ENCODE measurements around the gene PRICKLE4.
A peak's percentile ranks its signal among the peaks of the same experiment; 100 is the strongest.

Gene PRICKLE4

GRCh38 chr6:41780551-41781365, at the start of gene PRICKLE4:
TSS of gene PRICKLE4 (plus strand) at chr6:41780782. CDS start at chr6:41783474, 2,692 bp downstream.
- peak; percentile 46 for DNase-seq

GRCh38 chr6:41731561-41732086, 49.0 kb upstream of the PRICKLE4 start:
- no peak for DNase-seq

GRCh38 chr6:41732149-41732548, 48.4 kb upstream of the PRICKLE4 start:
- DNase-seq = no peak

DNA sequence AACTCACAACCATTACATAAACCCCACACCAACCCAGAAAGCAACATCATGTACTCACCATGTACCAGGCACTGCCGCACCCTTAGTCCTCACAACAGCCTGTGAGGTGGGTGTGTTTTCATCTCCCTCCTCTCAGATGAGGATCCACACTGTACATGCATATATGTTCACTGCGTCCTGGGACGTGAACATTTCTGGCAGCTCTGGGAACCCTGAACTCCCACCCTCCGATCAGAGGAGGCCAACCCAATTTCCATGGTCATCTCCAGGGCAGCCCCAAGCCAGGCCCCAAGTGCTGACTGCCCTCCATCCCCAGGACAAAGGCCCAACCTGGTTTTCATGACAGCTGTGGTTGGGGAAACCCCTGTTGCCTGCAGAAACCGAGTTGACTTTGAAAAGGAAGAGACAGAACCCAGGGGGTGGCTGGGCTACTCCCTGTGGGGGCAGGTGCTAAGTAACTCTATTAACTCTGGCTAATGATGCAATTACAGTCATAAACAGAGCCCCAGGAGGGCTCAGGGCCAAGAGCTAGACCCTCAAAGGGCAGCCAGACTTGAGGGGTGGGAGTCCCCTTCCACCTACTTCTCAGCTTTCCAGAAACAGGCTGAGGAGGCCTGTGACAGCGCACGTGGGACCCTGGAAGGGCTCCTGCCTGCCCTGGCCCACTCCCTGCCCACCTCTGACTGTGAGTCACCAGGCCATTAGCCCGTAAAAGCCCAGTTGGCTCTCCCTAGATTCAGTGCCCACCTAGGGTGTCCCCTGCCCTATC, 47.8 kb upstream of the PRICKLE4 start:
- DNase-seq = peak; percentile 97

DNA sequence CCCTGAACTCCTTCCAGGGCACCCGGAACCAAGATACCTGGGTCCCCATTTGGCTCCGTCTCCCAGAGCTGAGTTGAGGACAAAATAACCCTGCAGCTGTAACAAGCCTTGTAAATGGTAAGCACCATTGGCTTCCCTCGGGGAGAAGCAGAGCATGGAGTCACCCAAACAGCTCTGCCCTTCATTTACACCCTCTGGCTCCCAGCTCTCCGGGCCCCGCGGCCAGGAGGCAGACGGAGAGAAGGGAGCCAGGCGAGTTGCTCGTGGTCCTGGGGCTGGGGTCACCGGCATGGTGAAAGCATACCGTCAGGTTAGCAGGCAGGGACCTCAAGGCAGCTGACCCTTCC, 47.2 kb upstream of the PRICKLE4 start:
- no peak for DNase-seq

- peak; percentile 97 for DNase-seq
These were observed 46.6 kb upstream of the PRICKLE4 start for GRCh38 chr6:41733707-41734665.

DNA sequence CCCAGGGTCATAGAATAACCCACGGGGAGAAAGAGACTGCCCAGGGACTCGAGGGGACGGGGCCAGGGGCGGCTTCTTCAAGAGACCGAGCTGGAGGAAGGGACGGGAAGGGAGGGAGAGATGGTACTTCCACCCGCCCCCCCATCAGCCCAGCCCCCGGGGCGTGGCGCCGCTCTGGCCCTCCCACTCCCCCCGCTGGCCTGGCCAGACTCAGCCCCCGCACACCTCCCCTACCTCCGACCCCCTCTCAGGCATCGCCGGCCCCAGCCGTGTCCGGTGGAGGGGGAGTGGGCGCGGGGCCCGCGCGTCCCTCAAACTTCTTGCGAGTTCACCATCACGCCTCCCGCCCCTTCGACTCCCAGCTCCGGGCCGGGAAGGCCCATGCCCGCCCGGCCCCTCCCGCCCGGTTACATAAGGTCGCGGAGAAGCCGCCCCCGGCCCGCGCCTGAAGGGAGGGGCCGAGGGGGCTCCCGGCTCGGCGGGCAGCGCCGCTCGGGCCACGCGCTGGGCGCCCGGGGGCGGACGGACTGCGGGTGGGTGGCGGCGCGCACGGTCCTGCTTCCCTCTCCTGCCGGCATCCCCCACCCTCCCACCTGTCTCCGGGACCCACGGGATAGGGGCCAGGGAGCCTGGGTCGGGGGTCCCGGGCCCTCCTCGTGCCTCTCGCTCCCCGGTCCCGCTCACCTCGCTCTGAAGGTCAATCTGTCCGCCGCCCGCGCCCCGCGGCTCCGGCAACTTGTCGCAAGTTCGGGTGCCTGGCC, 45.7 kb upstream of the PRICKLE4 start:
- peak; percentile 95 for DNase-seq

DNA sequence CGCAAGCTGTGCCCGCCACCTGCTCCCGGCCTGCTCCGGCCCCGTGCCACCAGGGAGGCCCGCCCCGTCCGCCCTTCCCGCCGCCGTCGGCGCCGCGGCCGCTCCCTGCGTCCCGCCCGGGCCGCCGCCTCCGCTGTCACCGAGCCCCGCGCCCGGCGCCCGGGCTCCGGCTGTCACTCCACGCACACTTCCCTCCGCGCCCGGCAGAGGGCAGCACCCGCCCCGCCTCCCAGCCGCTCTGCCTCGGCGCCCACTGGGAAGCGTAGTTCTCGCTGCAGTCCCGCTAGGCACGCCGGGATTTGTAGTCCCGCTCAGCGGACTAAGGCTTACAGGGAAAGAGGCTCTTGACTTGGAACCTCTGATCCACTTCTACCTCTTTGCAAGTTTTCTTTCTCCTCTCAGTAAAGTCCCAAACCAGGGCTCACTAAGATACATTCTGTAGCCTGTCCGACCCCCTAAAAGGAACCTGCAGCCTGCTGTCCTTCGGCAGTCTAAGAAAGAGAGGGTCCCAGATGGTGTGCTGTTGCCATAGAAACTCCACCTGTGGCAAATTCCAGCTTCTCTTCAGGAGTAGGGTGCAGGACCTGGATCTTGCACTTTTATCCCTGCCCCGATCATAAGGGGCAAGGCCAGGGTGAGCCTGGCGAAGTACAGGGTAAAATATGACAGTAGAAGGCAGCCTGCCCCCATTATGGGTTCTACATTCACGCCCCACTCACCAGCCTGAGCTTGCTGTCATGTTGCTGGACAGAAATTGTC, 45.0 kb upstream of the PRICKLE4 start, which contains the start of gene TFEB:
TFEB (minus strand) TSS at position 182 of the 759 bp plus-strand sequence. CDS start 44,395 bp downstream, outside the sequence.
- DNase-seq = peak; percentile 94

DNA sequence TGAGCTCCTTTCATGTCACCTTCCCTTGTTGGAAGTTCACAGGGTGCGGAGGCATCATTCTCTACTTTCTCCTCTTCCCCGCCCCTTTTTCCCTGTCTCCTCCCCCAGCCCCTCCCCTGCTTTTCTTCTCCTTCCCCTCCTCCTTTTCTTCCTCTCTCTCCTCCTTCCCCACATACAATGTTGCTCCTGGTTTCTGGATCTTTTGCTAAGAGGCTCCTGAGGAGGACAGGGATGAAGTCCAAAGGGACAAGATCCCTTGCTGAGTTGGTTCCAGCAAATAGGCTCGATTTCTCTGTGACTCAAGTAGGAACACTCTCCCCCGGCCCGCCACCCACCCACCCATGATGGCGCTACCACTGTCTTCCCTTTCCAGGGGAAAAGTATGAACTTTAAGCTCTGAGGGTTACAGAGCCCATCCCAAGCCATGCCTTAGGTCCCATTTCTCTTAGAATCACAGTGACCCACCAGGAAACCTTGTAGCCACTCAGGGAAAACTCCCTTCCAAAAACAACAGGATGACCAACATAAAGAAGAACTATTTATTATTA, 44.3 kb upstream of the PRICKLE4 start:
- DNase-seq = peak; percentile 47

- DNase-seq = no peak
These were observed 43.6 kb upstream of the PRICKLE4 start for GRCh38 chr6:41736800-41737555.

- DNase-seq = no peak
These were observed 42.9 kb upstream of the PRICKLE4 start for GRCh38 chr6:41737591-41738130.

DNA sequence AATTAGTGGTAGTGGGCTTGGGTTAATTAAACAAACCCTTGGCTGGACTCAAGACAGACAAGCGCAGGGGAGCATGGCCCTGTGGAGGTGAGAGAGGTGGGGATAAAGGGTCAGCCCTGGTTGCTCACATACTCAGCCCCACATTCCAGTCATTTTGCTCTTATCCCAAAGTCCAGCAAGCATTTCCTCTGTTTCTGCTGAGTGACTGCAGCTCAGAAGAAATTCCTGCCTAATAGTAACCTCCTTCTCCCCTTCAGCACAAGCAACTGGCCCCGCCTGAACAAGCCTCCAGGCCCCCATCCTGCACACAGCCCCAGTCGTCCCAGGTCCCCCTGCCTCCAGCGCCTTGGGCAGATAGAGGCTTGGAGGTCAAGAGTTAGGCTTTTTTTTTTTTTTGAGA, 41.5 kb upstream of the PRICKLE4 start:
- DNase-seq = no peak

DNA sequence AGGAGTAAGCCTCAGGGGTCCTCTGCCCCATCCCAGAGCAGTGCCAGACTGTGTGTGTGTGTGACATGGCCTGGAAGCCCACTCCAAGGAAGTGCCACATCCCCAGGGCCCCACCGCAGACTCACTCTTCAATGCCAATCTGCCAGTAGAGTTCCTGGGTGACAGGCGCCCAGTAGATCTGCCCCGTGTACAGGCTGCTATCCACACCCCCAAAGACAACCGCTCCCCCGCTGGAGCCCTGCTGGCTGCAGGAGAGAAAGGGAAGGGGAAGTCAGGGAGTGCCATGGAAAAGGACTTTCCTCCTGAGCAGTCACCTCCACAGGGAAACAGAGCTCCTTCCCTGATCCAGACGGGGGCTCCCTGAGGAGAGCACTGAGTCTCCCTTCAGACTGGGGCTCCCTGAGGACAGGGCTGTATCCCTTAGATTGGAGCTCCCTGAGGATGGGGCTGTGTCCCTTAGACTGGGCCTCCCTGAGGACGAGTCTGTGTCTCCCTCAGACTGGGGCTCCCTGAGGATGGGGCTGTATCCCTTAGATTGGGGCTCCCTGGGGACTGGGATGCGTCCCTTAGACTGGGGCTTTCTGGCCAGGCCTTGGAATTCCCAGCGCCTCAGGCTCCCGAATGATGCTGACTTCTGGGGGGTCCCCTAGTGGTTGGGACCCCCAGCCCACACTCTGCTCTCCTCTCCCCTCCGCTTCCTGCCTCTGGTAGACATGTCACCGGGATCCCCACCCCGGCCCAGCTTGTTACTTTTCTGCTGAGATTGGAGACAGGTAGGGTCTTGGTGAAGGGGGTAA, 40.0 kb upstream of the PRICKLE4 start:
- DNase-seq = no peak

DNA sequence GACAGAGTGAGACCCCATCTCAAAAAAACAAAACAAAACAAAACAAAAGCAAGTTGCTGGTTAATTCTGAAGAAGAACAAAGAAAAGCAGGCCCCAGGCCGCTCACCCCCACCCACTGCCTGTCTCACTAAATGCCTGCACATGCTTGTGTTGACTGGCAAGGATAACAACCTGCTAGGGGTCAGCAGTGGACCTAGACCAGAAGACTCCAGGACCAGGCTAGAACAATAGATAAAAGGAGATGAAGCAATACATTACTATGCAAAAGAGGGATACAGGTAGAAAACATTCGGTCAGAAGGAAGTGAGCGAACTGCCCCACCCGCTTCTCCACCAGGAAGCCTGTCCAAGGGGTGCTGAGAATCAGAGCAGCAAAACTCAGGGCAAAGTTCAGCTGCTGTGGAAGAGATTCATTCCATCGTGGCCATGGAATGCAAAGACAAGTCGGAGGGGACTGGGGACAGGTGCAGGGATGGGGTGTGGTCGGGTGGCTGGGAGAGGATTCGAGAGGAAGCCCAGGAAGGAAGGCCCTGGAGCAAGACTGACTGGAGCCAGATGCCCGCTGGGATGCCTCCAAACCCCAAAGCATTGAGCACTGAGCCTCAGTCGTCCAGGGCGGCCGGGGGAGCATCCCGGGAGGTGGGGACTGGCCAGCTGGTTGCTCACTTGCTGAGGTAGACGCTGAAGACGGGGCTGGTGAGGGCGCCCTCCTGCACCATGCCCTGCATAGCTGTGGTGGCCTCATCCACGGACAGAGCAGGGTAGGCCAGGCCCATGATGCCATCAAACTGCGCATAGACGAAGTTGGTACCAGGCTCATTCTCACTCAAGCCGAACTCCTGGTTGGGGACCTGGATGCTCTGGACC, 38.7 kb upstream of the PRICKLE4 start:
- DNase-seq = no peak

DNA sequence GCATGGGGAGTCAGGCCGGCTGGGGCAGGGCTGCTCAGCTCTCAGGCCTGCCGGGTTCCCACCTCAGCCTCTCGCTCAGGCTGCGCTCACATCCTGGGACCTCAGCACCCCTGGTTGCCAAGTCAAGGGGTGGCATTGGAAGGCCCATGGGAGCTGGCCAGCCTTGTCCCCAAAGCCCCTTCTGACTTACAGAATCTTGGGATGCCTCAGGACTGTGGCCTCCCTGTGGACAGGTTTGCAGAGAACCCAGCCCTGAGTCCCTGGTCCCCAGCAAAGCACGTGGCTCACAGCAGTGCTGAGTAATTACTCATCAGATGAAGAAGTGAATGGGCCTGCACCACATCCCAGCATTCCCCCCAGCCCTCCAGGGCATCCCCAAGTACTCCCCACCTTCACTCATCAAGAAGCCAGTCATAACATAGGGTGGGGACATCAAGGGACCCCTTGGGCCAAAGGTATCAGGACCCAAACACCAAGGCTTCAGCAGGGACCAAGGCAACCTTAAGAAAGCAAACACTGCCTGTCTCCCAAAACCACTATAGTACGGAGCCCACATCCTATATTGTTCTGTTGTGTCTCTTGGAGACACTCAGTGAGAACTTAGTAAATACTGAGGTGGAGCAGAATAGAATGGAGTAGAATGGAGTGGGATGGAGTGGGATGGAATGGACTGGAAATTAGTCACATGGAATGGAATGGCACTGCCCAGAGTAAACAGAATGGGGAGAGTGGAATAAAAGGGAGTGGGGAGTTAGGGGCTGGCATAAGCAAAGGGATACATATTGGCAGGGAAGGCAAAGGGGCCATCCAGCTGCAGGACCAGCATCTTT, 37.0 kb upstream of the PRICKLE4 start:
- no peak for DNase-seq

DNA sequence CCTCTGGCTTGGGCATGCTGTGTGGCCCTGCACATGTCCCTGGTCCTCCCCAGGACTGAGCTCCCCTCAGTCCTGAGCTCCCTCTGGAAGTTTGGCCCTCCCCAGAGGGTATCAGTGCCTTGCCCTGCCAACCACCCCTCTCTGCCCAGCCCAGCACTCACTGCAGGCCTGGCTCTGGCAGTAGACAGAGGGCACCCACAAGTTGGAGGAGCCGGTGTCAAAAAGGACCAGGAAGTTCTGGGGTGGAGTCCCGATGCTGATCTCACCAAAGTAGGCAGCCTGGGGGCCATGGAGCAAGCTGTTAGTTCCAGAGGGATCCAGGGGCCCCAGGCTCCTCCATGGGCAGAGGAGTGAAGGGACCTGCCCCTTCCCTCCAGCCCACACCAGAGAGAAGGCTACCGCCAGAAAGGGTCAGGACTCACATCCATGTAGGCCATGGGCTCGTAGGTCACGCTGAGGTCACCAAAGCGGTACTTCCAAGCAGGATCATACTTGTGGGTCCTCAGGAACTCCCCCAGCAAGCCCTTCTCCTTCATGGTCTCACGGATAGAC, 36.3 kb upstream of the PRICKLE4 start:
- DNase-seq = no peak

DNA sequence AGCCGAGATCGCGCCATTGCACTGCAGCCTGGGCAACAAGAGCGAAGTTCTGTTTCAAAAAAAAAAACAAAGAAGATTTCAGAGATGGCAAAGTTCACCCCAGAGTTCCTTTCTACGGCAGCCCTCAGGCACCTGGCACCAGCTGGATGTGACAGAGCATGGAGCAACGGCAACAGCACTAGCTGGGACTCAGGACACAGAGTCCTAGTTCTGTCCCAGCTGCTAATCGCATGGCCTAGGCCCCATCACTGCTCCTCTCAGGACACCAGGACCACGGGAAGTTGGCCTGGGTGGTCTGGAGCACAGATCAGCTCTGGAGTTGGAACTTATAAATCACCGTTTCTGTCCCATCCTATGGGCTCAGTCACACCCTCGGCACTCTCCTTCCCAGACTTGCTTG, 34.5 kb upstream of the PRICKLE4 start:
- no peak for DNase-seq

All from NCI-H146 (cell line).